ENCODE results near the gene PHF23.

PHF23 gene

GRCh38 chr17:7237761-7238419 is 1.4 kb downstream of the PHF23 start:
- peak; percentile 61 for DNase-seq (ENCODE audit: low read depth)

GRCh38 chr17:7237266-7237760 is 1.9 kb downstream of the PHF23 start:
- no peak for DNase-seq (ENCODE audit: low read depth)

- no peak for DNase-seq (ENCODE audit: low read depth)
Observed at GRCh38 chr17:7236808-7237207, 2.4 kb downstream of the PHF23 start.

GRCh38 chr17:7235693-7236665 is 3.3 kb downstream of the PHF23 start:
- no peak for DNase-seq (ENCODE audit: low read depth)

GRCh38 chr17:7234083-7234951 is 4.9 kb downstream of the PHF23 start, which contains the start of gene DVL2:
Gene DVL2 (minus strand): TSS chr17:7234517. CDS start chr17:7234262, 255 bp downstream.
- DNase-seq (ENCODE audit: low read depth): peak; percentile 93

- no peak for DNase-seq (ENCODE audit: low read depth)
Observed at GRCh38 chr17:7233701-7234082, 5.6 kb downstream of the PHF23 start.

- no peak for DNase-seq (ENCODE audit: low read depth)
Observed at GRCh38 chr17:7232114-7232513, 7.1 kb downstream of the PHF23 start.

GRCh38 chr17:7229504-7229903 is 9.8 kb downstream of the PHF23 start:
- no peak for DNase-seq (ENCODE audit: low read depth)

- DNase-seq (ENCODE audit: low read depth): no peak
Observed at GRCh38 chr17:7228920-7229319, 10.3 kb downstream of the PHF23 start.

- DNase-seq (ENCODE audit: low read depth): no peak
Observed at GRCh38 chr17:7226721-7227710, 12.2 kb downstream of the PHF23 start.

- DNase-seq (ENCODE audit: low read depth): no peak
Observed at GRCh38 chr17:7225711-7226331, 13.4 kb downstream of the PHF23 start.

- no peak for DNase-seq (ENCODE audit: low read depth)
Observed at GRCh38 chr17:7224661-7225111, 14.6 kb downstream of the PHF23 start.

- DNase-seq (ENCODE audit: low read depth): no peak
Observed at GRCh38 chr17:7224110-7224509, 15.1 kb downstream of the PHF23 start.

GRCh38 chr17:7223375-7223774 is 15.9 kb downstream of the PHF23 start:
- DNase-seq (ENCODE audit: low read depth): no peak

- no peak for DNase-seq (ENCODE audit: low read depth)
Observed at GRCh38 chr17:7222972-7223292, 16.3 kb downstream of the PHF23 start.

GRCh38 chr17:7222093-7222971 is 16.9 kb downstream of the PHF23 start:
- no peak for DNase-seq (ENCODE audit: low read depth)

- no peak for DNase-seq (ENCODE audit: low read depth)
Observed at GRCh38 chr17:7221278-7222092, 17.8 kb downstream of the PHF23 start.

- DNase-seq (ENCODE audit: low read depth): peak; percentile 35
Observed at GRCh38 chr17:7220593-7221277, 18.5 kb downstream of the PHF23 start.
